Activated B cell treated with CpG ODN at 0.5 μM for 24 hours (primary cell): ENCODE results near the gene GSG1L. TPM values are rescaled to one million over a fixed set of nuclear protein-coding genes. Genes with fewer than 3 reads are reported as not detected.

Experiments
- ATAC-seq: fragments of 200-7000 bp; cut with Tn5 transposase; one replicate; pipeline ENCODE4 v1.10.0; 2021; ENCODE audit warnings: low read depth, mild to moderate bottlenecking, moderate library complexity
- CTCF ChIA-PET: fragments of 350-600 bp; sonication (Branson Sonifier 250); formaldehyde crosslinking; loops from one replicate; lab custom pipeline; 2021; ENCODE audit warnings: antibody characterized with exemption; lab: Charles Lee
- POLR2A ChIA-PET: fragments of 350-600 bp; sonication (Branson Sonifier 250); formaldehyde crosslinking; loops from one replicate; lab custom pipeline; 2021; ENCODE audit warnings: antibody characterized with exemption; lab: Charles Lee
- DNase-seq: peaks from one replicate; pipeline ENCODE4 v3.0.0; 2022
- H3K27ac Mint-ChIP-seq: one replicate; pipeline ENCODE4 v1.8.0; 2020; ENCODE audit warnings: mixed read lengths
- H3K27me3 Mint-ChIP-seq: one replicate; pipeline ENCODE4 v1.8.0; 2021; ENCODE audit warnings: mixed read lengths
- H3K36me3 Mint-ChIP-seq: one replicate; pipeline ENCODE4 v1.8.0; 2021; ENCODE audit warnings: low read depth, mixed read lengths
- H3K4me1 Mint-ChIP-seq: one replicate; pipeline ENCODE4 v1.8.0; 2021; ENCODE audit warnings: mixed read lengths
- H3K4me3 Mint-ChIP-seq: one replicate; pipeline ENCODE4 v1.8.0; 2020; ENCODE audit warnings: mild to moderate bottlenecking, mixed read lengths
- H3K9me3 Mint-ChIP-seq: one replicate; pipeline ENCODE4 v1.8.0; 2020; ENCODE audit warnings: mixed read lengths
- CTCF ChIP-seq: fragments of 200-600 bp; IDR thresholded peaks from one replicate; pipeline ENCODE4 v1.8.0; 2022; ENCODE audit warnings: antibody characterized with exemption, mild to moderate bottlenecking
- intact Hi-C: fragments of 100-400 bp; cut with micrococcal nuclease; formaldehyde crosslinking; loops from one replicate; pipeline ENCODE4 v1.15.1; 2024
- total RNA-seq: library from RNA; stranded (reverse); gene quantifications from 2 replicates; pipeline ENCODE4 v1.2.3, GENCODE V29; 2022

The GSG1L gene
- total RNA-seq, 1 donor from 2014 or later, result not detected

GRCh38 chr16:27844826-27845225 is 218.7 kb downstream of the GSG1L start:
- ATAC-seq (no peak), DNase-seq (no peak)
- H3K27me3 Mint-ChIP-seq, result peaks cover 19% of the 10 kb centered on the region
- no peak overlapping the region for H3K4me3 Mint-ChIP-seq
- H3K27ac Mint-ChIP-seq, result no peak overlapping the region
- no peaks in the 10 kb centered on the region for H3K9me3 Mint-ChIP-seq
- ChIA-PET POLR2A (no interaction called here), CTCF (no interaction called here)
- intact Hi-C loops, result no loop called here
- no peak for TF ChIP-seq CTCF
- H3K4me1 Mint-ChIP-seq, result no peaks in the 10 kb centered on the region
- no peaks in the 10 kb centered on the region for H3K36me3 Mint-ChIP-seq

- H3K4me1 Mint-ChIP-seq, result no peaks in the 10 kb centered on the region
- ChIA-PET POLR2A (no interaction called here), CTCF (no interaction called here)
- intact Hi-C loops, result no loop called here
- ATAC-seq (no peak), DNase-seq (no peak)
- H3K36me3 Mint-ChIP-seq, result no peaks in the 10 kb centered on the region
- H3K4me3 Mint-ChIP-seq, result no peak overlapping the region
- H3K27me3 Mint-ChIP-seq, result peaks cover 23% of the 10 kb centered on the region
- no peak overlapping the region for H3K27ac Mint-ChIP-seq
- TF ChIP-seq CTCF, result no peak
- no peaks in the 10 kb centered on the region for H3K9me3 Mint-ChIP-seq
Measured at GRCh38 chr16:27843800-27844199, 219.7 kb downstream of the GSG1L start.

GRCh38 chr16:27841911-27842310 is 221.6 kb downstream of the GSG1L start:
- H3K9me3 Mint-ChIP-seq, result peaks cover 1% of the 10 kb centered on the region
- peaks cover 28% of the 10 kb centered on the region for H3K27me3 Mint-ChIP-seq
- H3K4me3 Mint-ChIP-seq, result no peak overlapping the region
- ChIA-PET CTCF (interaction anchor here (1.3 kb wide), 1 partner anchor 17 kb away, joined by 3 read pairs; no protein-coding TSS in a partner anchor), POLR2A (no interaction called here)
- H3K27ac Mint-ChIP-seq, result no peak overlapping the region
- H3K4me1 Mint-ChIP-seq, result no peaks in the 10 kb centered on the region
- intact Hi-C loops, result no loop called here
- ATAC-seq, result no peak
- no peaks in the 10 kb centered on the region for H3K36me3 Mint-ChIP-seq
- no peak for DNase-seq
- no peak for TF ChIP-seq CTCF

- TF ChIP-seq CTCF, result no peak
- peaks cover 8% of the 10 kb centered on the region for H3K9me3 Mint-ChIP-seq
- peaks cover 33% of the 10 kb centered on the region for H3K27me3 Mint-ChIP-seq
- no peaks in the 10 kb centered on the region for H3K36me3 Mint-ChIP-seq
- POLR2A ChIA-PET, result no interaction called here
- H3K4me3 Mint-ChIP-seq, result no peak overlapping the region
- H3K4me1 Mint-ChIP-seq, result no peaks in the 10 kb centered on the region
- no peak for DNase-seq
- CTCF ChIA-PET, result interaction anchor here (1.3 kb wide), 1 partner anchor 18 kb away, joined by 3 read pairs; no protein-coding TSS in a partner anchor
- intact Hi-C loops, result no loop called here
- H3K27ac Mint-ChIP-seq, result no peak overlapping the region
- no peak for ATAC-seq
Measured at GRCh38 chr16:27841061-27841801, 222.3 kb downstream of the GSG1L start.

- no peak overlapping the region for H3K27ac Mint-ChIP-seq
- H3K4me3 Mint-ChIP-seq, result no peak overlapping the region
- H3K9me3 Mint-ChIP-seq, result peaks cover 9% of the 10 kb centered on the region
- ATAC-seq (no peak), DNase-seq (no peak)
- H3K27me3 Mint-ChIP-seq, result peaks cover 37% of the 10 kb centered on the region
- intact Hi-C loops, result no loop called here
- H3K36me3 Mint-ChIP-seq, result no peaks in the 10 kb centered on the region
- ChIA-PET POLR2A (no interaction called here), CTCF (no interaction called here)
- H3K4me1 Mint-ChIP-seq, result no peaks in the 10 kb centered on the region
- TF ChIP-seq CTCF, result no peak
Measured at GRCh38 chr16:27840311-27841060, 223.0 kb downstream of the GSG1L start.
